SK-N-MC (cell line): Measurements from ENCODE around the gene KIF25.

ENCODE experiments used
- EZH2 ChIP-seq: fragments of 200-600 bp; sonication (generic); IDR thresholded peaks from one replicate; pipeline ENCODE4 v1.6.1; 2017; ENCODE audit warnings: antibody characterized with exemption
- POLR2AphosphoS5 ChIP-seq: IDR thresholded peaks from 2 replicates; pipeline ENCODE4 v1.6.1; 2012; ENCODE audit warnings: mild to moderate bottlenecking, low read depth, low read length, borderline replicate concordance

DNA sequence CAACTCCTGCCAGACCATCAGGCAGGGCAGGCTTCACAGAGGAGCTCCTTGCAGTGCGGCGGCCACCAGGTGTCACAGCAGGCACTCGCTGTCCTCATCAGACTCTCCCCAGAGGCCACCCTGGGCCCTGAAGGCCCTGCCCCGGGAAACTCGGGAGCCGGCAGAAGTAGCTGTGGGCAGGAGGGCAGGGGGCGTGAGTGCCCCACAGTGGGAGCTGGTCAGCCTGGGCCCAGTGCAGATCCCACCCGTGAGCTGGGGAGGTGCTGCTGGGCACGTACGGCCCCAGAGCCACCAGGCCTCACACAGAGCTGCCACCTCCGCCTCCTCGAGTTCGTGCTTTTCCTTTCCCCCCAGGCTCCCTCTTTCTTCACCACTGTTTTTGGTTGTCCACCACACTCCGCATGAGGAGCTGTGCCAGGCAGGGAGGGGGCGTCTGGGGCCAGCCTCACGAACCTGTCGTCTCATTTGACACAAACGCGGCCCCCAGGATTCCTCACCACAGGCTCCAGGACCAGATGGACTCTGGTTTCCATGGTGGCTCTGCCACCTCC, 47.7 kb downstream of the KIF25 start:
- TF ChIP-seq POLR2AphosphoS5 = no peak
- TF ChIP-seq EZH2 = no peak
